Activated naive CD4-positive, alpha-beta T cell treated with anti-CD3 and anti-CD28 coated beads, Interleukin-2, amount 50 U/mL, for 24 hours (primary cell): ENCODE results near the gene MDM1.

Source experiments
- H3K27ac Mint-ChIP-seq: one replicate; pipeline ENCODE4 v1.8.0; 2021; ENCODE audit warnings: mild to moderate bottlenecking, mixed read lengths
- H3K27me3 Mint-ChIP-seq: one replicate; pipeline ENCODE4 v1.8.0; 2021; ENCODE audit warnings: mixed read lengths
- H3K36me3 Mint-ChIP-seq: one replicate; pipeline ENCODE4 v1.8.0; 2021; ENCODE audit warnings: mixed read lengths
- H3K4me1 Mint-ChIP-seq: one replicate; pipeline ENCODE4 v1.8.0; 2021; ENCODE audit warnings: mixed read lengths
- H3K4me3 Mint-ChIP-seq: one replicate; pipeline ENCODE4 v1.8.0; 2021; ENCODE audit warnings: mild to moderate bottlenecking, mixed read lengths
- H3K9me3 Mint-ChIP-seq: one replicate; pipeline ENCODE4 v1.8.0; 2021; ENCODE audit warnings: mixed read lengths

Gene MDM1

GRCh38 chr12:68310370-68310769 is 21.8 kb downstream of the MDM1 start:
- Mint-ChIP-seq H3K9me3 (no peaks in the 10 kb centered on the region), H3K36me3 (peaks cover 24% of the 10 kb centered on the region), H3K4me1 (peaks cover 4% of the 10 kb centered on the region), H3K27ac (no peak overlapping the region), H3K27me3 (no peaks in the 10 kb centered on the region), H3K4me3 (no peak overlapping the region)

- peaks cover 4% of the 10 kb centered on the region for H3K4me1 Mint-ChIP-seq
- no peaks in the 10 kb centered on the region for H3K27me3 Mint-ChIP-seq
- H3K27ac Mint-ChIP-seq: no peak overlapping the region
- H3K4me3 Mint-ChIP-seq: no peak overlapping the region
- no peaks in the 10 kb centered on the region for H3K9me3 Mint-ChIP-seq
- peaks cover 28% of the 10 kb centered on the region for H3K36me3 Mint-ChIP-seq
Observed at GRCh38 chr12:68306564-68306963, 25.6 kb downstream of the MDM1 start.

- H3K9me3 Mint-ChIP-seq: no peaks in the 10 kb centered on the region
- no peaks in the 10 kb centered on the region for H3K27me3 Mint-ChIP-seq
- H3K27ac Mint-ChIP-seq: no peak overlapping the region
- no peak overlapping the region for H3K4me3 Mint-ChIP-seq
- peaks cover 4% of the 10 kb centered on the region for H3K4me1 Mint-ChIP-seq
- peaks cover 40% of the 10 kb centered on the region for H3K36me3 Mint-ChIP-seq
Observed at GRCh38 chr12:68305278-68305677, 26.9 kb downstream of the MDM1 start.

GRCh38 chr12:68304626-68305025 is 27.5 kb downstream of the MDM1 start:
- Mint-ChIP-seq H3K36me3 (peaks cover 47% of the 10 kb centered on the region), H3K4me1 (peaks cover 4% of the 10 kb centered on the region), H3K27me3 (no peaks in the 10 kb centered on the region), H3K9me3 (peaks cover under 1% of the 10 kb centered on the region), H3K27ac (no peak overlapping the region), H3K4me3 (no peak overlapping the region)

GRCh38 chr12:68303850-68304249 is 28.3 kb downstream of the MDM1 start:
- Mint-ChIP-seq H3K4me1 (peaks cover 4% of the 10 kb centered on the region), H3K36me3 (peaks cover 49% of the 10 kb centered on the region), H3K4me3 (no peak overlapping the region), H3K9me3 (peaks cover 5% of the 10 kb centered on the region), H3K27me3 (no peaks in the 10 kb centered on the region), H3K27ac (no peak overlapping the region)

GRCh38 chr12:68297929-68298328 is 34.2 kb downstream of the MDM1 start:
- no peaks in the 10 kb centered on the region for H3K4me1 Mint-ChIP-seq
- no peak overlapping the region for H3K27ac Mint-ChIP-seq
- H3K27me3 Mint-ChIP-seq: no peaks in the 10 kb centered on the region
- H3K4me3 Mint-ChIP-seq: no peak overlapping the region
- peaks cover 42% of the 10 kb centered on the region for H3K36me3 Mint-ChIP-seq
- peaks cover 5% of the 10 kb centered on the region for H3K9me3 Mint-ChIP-seq

- no peak overlapping the region for H3K27ac Mint-ChIP-seq
- H3K9me3 Mint-ChIP-seq: peaks cover under 1% of the 10 kb centered on the region
- peaks cover 32% of the 10 kb centered on the region for H3K4me1 Mint-ChIP-seq
- H3K4me3 Mint-ChIP-seq: no peak overlapping the region
- H3K27me3 Mint-ChIP-seq: no peaks in the 10 kb centered on the region
- peaks cover 15% of the 10 kb centered on the region for H3K36me3 Mint-ChIP-seq
Observed at GRCh38 chr12:68294251-68294650, 37.9 kb downstream of the MDM1 start.

GRCh38 chr12:68293347-68293746 is 38.8 kb downstream of the MDM1 start:
- H3K27ac Mint-ChIP-seq: no peak overlapping the region
- H3K4me1 Mint-ChIP-seq: peaks cover 32% of the 10 kb centered on the region
- no peaks in the 10 kb centered on the region for H3K9me3 Mint-ChIP-seq
- no peaks in the 10 kb centered on the region for H3K27me3 Mint-ChIP-seq
- H3K36me3 Mint-ChIP-seq: peaks cover 10% of the 10 kb centered on the region
- no peak overlapping the region for H3K4me3 Mint-ChIP-seq

- peak overlapping the region; percentile 1 for H3K4me3 Mint-ChIP-seq
- H3K27ac Mint-ChIP-seq: no peak overlapping the region
- H3K4me1 Mint-ChIP-seq: peaks cover 32% of the 10 kb centered on the region
- H3K27me3 Mint-ChIP-seq: no peaks in the 10 kb centered on the region
- no peaks in the 10 kb centered on the region for H3K9me3 Mint-ChIP-seq
- peaks cover 8% of the 10 kb centered on the region for H3K36me3 Mint-ChIP-seq
Observed at GRCh38 chr12:68292151-68292943, 39.8 kb downstream of the MDM1 start.

GRCh38 chr12:68291396-68292036 is 40.6 kb downstream of the MDM1 start:
- H3K4me1 Mint-ChIP-seq: peaks cover 32% of the 10 kb centered on the region
- peaks cover 7% of the 10 kb centered on the region for H3K36me3 Mint-ChIP-seq
- no peaks in the 10 kb centered on the region for H3K27me3 Mint-ChIP-seq
- no peak overlapping the region for H3K4me3 Mint-ChIP-seq
- no peaks in the 10 kb centered on the region for H3K9me3 Mint-ChIP-seq
- H3K27ac Mint-ChIP-seq: no peak overlapping the region

GRCh38 chr12:68290126-68290525 is 42.0 kb downstream of the MDM1 start:
- H3K4me1 Mint-ChIP-seq: peaks cover 32% of the 10 kb centered on the region
- H3K9me3 Mint-ChIP-seq: no peaks in the 10 kb centered on the region
- peak overlapping the region; percentile 15 for H3K4me3 Mint-ChIP-seq
- no peaks in the 10 kb centered on the region for H3K27me3 Mint-ChIP-seq
- peak overlapping the region; percentile 48 for H3K27ac Mint-ChIP-seq
- H3K36me3 Mint-ChIP-seq: peaks cover 5% of the 10 kb centered on the region

GRCh38 chr12:68287106-68287505 is 45.1 kb downstream of the MDM1 start:
- H3K27me3 Mint-ChIP-seq: no peaks in the 10 kb centered on the region
- no peak overlapping the region for H3K27ac Mint-ChIP-seq
- no peak overlapping the region for H3K4me3 Mint-ChIP-seq
- H3K4me1 Mint-ChIP-seq: peaks cover 27% of the 10 kb centered on the region
- H3K36me3 Mint-ChIP-seq: no peaks in the 10 kb centered on the region
- no peaks in the 10 kb centered on the region for H3K9me3 Mint-ChIP-seq

GRCh38 chr12:68286396-68286795 is 45.8 kb downstream of the MDM1 start:
- Mint-ChIP-seq H3K4me1 (peaks cover 24% of the 10 kb centered on the region), H3K4me3 (no peak overlapping the region), H3K9me3 (no peaks in the 10 kb centered on the region), H3K27me3 (no peaks in the 10 kb centered on the region), H3K36me3 (no peaks in the 10 kb centered on the region), H3K27ac (no peak overlapping the region)

- Mint-ChIP-seq H3K4me1 (peaks cover 19% of the 10 kb centered on the region), H3K27ac (no peak overlapping the region), H3K36me3 (no peaks in the 10 kb centered on the region), H3K4me3 (no peak overlapping the region), H3K27me3 (no peaks in the 10 kb centered on the region), H3K9me3 (no peaks in the 10 kb centered on the region)
Observed at GRCh38 chr12:68285541-68285940, 46.6 kb downstream of the MDM1 start.

- H3K27ac Mint-ChIP-seq: no peak overlapping the region
Observed at GRCh38 chr12:68281322-68282077, 50.7 kb downstream of the MDM1 start.

GRCh38 chr12:68280240-68280639 is 51.9 kb downstream of the MDM1 start:
- Mint-ChIP-seq H3K4me3 (no peak overlapping the region), H3K27me3 (no peaks in the 10 kb centered on the region), H3K9me3 (no peaks in the 10 kb centered on the region), H3K36me3 (no peaks in the 10 kb centered on the region), H3K27ac (no peak overlapping the region), H3K4me1 (peaks cover 23% of the 10 kb centered on the region)

More at GRCh38 chr12:68281322-68282077, 50.7 kb downstream of the MDM1 start:
- no peaks in the 10 kb centered on the region for H3K27me3 Mint-ChIP-seq
- no peaks in the 10 kb centered on the region for H3K36me3 Mint-ChIP-seq
- H3K9me3 Mint-ChIP-seq: no peaks in the 10 kb centered on the region
- H3K4me1 Mint-ChIP-seq: peaks cover 18% of the 10 kb centered on the region
- no peak overlapping the region for H3K4me3 Mint-ChIP-seq
